ENCODE results near the gene SDHAF3. TPM values are rescaled to one million over a fixed set of nuclear protein-coding genes. Genes with fewer than 3 reads are reported as not detected.
A peak's percentile ranks its signal among the peaks of the same experiment; 100 is the strongest.

SDHAF3 gene
- total RNA-seq, 2 donors from 2014 or later: 22.3 to 30.7 TPM

DNA sequence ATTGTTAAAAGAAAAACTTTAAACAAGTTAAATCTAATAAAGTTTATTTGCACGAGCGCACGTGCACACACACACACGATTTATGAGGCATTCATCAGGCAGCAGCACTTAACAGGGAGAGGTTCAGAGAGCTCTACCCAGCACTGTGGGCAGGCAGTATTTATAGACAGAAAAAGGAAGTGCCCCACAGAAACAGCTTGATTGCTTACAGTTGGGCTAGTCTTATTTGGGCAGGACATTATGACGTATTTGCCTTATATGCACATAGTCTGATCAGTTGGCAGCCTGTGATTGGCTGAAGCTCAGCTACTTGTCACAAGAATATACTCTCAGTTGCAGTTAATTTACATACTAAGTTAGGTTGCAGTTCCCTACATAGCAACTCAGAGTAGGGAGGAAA, 1.2 kb upstream of the SDHAF3 start:
- Histone ChIP-seq H3K27ac (peak overlapping the region in 1 of 4 donors; percentile 79), H3K36me3 (replicated peaks in 1 of 2; ENCODE audit: insufficient read depth in 1 of 2, low read depth in 2 of 2) (no peaks in the 10 kb centered on the region), H3K27me3 (no peaks in the 10 kb centered on the region), H3K9me3 (no peaks in the 10 kb centered on the region), H3K4me3 (no peak overlapping the region), H3K4me1 (peaks cover 14% of the 10 kb centered on the region)
- DNase-seq: peak in 1 of 4 donors; percentile 20
- intact Hi-C loops (cut with DNase I): no loop called here
- TF ChIP-seq, protein P1, sequence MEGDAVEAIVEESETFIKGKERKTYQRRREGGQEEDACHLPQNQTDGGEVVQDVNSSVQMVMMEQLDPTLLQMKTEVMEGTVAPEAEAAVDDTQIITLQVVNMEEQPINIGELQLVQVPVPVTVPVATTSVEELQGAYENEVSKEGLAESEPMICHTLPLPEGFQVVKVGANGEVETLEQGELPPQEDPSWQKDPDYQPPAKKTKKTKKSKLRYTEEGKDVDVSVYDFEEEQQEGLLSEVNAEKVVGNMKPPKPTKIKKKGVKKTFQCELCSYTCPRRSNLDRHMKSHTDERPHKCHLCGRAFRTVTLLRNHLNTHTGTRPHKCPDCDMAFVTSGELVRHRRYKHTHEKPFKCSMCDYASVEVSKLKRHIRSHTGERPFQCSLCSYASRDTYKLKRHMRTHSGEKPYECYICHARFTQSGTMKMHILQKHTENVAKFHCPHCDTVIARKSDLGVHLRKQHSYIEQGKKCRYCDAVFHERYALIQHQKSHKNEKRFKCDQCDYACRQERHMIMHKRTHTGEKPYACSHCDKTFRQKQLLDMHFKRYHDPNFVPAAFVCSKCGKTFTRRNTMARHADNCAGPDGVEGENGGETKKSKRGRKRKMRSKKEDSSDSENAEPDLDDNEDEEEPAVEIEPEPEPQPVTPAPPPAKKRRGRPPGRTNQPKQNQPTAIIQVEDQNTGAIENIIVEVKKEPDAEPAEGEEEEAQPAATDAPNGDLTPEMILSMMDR (IDR thresholded peaks at IDR 0.05): no peak
- no peak for TF ChIP-seq POLR2A (IDR thresholded peaks at IDR 0.05)
- ATAC-seq: no peak
- 86 to 94% methylated on average over 5 of the region's 5 CpGs for WGBS, 2 donors

DNA sequence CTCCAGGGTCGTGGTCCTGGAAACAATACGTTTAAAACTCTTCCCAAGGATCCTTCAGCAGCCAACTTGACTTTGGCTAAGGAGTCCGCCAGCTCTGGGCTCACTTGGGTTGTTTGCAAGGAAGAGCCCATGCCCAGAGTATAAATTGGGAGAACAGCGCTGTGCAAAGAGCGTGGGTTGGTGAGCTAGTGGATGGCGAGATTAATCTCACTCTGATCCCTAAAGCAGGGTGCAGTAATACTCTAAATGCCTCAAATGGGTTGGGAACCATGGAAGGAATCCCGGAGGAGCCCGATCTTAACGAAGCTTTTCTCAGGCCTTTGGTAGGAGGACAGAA, 495 bp upstream of the SDHAF3 start:
- no peaks in the 10 kb centered on the region for H3K9me3 ChIP-seq
- intact Hi-C loops (cut with DNase I): no loop called here
- H3K4me1 ChIP-seq: peaks cover 14% of the 10 kb centered on the region
- WGBS, 2 donors: 52 to 62% methylated on average over 9 of the region's 9 CpGs
- H3K27me3 ChIP-seq: no peaks in the 10 kb centered on the region
- H3K27ac ChIP-seq: peak overlapping the region in 3 of 4 donors; percentile 53 to 79 (median 65)
- no peak for ATAC-seq
- DNase-seq: peak in 2 of 4 donors; percentile 2 to 16
- no peak overlapping the region for H3K4me3 ChIP-seq
- H3K36me3 ChIP-seq (replicated peaks in 1 of 2; ENCODE audit: insufficient read depth in 1 of 2, low read depth in 2 of 2): no peaks in the 10 kb centered on the region
- no peak for TF ChIP-seq POLR2A (IDR thresholded peaks at IDR 0.05)
- TF ChIP-seq, protein P1 (IDR thresholded peaks at IDR 0.05): no peak

DNA sequence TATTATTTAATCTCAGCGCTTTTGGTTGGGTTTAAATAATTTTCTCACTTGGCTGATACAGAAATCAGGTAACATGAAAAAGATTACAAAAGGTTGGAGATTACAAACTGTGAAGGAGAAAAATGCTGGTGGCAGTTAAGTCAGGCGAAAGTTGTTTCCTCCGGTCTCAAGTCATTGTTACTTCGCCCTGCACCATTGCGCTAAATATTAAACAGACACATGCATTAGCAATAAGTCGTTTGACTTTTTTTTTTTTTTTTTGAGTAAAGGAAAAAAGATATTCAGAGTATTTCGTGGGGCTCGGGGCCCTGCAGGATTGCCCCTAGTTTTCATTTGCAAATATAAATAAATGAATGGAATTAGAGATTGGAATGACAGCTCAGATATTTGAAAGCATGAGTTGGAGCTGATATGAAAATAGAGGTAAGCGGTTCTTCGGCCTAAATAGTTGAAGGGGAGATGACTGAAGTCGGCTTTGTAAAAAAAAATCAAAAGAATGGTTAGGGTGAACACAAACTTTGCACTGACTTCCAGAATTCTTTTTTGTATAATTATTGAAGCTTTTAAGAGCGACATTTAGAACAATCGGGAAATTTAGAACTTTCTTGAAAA, 914 bp downstream of the SDHAF3 start:
- 11% methylated on average over 13 of the region's 13 CpGs for WGBS, 2 donors
- no peak for DNase-seq
- H3K27me3 ChIP-seq: no peaks in the 10 kb centered on the region
- no peaks in the 10 kb centered on the region for H3K36me3 ChIP-seq (replicated peaks in 1 of 2; ENCODE audit: insufficient read depth in 1 of 2, low read depth in 2 of 2)
- H3K27ac ChIP-seq: peak overlapping the region in 1 of 4 donors; percentile 79
- H3K4me1 ChIP-seq: peaks cover 14% of the 10 kb centered on the region
- intact Hi-C loops (cut with DNase I): no loop called here
- no peaks in the 10 kb centered on the region for H3K9me3 ChIP-seq
- peak overlapping the region in 1 of 2 donors; percentile 33 for H3K4me3 ChIP-seq
- ATAC-seq: no peak
- TF ChIP-seq POLR2A (IDR thresholded peaks at IDR 0.05): no peak
- TF ChIP-seq, protein P1 (IDR thresholded peaks at IDR 0.05): no peak

DNA sequence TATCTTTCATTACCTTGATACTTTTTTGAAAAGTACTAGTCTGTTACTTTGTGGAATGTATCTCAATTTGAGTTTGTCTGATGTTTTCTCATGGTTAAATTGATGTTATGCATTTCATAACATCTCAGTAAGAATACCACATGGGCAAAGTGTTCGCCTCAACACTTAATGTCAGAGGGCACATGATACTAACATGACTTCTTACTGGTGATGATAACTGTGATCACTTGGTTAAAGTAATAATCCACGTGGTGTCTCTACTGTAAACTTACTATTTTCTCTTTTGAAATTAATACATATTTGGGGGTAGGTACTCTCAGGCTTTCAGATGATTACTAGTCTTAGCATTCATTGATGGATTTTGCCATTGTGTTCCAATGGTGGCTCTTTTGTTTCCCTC, 2.2 kb downstream of the SDHAF3 start:
- H3K4me3 ChIP-seq: no peak overlapping the region
- WGBS, 2 donors: 88 to 89% methylated on average over 2 of the region's 2 CpGs
- no peak for ATAC-seq
- no peaks in the 10 kb centered on the region for H3K27me3 ChIP-seq
- H3K4me1 ChIP-seq: peaks cover 14% of the 10 kb centered on the region
- DNase-seq: no peak
- intact Hi-C loops (cut with DNase I): no loop called here
- no peak overlapping the region for H3K27ac ChIP-seq
- H3K36me3 ChIP-seq (replicated peaks in 1 of 2; ENCODE audit: insufficient read depth in 1 of 2, low read depth in 2 of 2): no peaks in the 10 kb centered on the region
- no peaks in the 10 kb centered on the region for H3K9me3 ChIP-seq
- TF ChIP-seq, protein P1 (IDR thresholded peaks at IDR 0.05): no peak
- no peak for TF ChIP-seq POLR2A (IDR thresholded peaks at IDR 0.05)
